ENCODE results near the gene CTBS.

- TF ChIP-seq CTCF (optimal IDR thresholded peaks at IDR 0.05 in 1 of 3, IDR thresholded peaks at IDR 0.05 in 1 of 3, conservative IDR thresholded peaks at IDR 0.05 in 1 of 3; ENCODE audit: extremely low read depth in 1 of 3, insufficient read depth in 2 of 3, low read length in 3 of 3) (no peak), EZH2 (IDR thresholded peaks at IDR 0.05; ENCODE audit: low read length) (no peak)
Observed at GRCh38 chr1:84505493-84506001, 68.7 kb downstream of the CTBS start.
